GM10847 (cell line): ENCODE data around the gene TBCEL.

Experiments used
- POLR2A ChIP-seq: IDR thresholded peaks from 2 replicates; pipeline ENCODE4 v1.6.1; 2011; ENCODE audit not compliant: insufficient read length; ENCODE audit errors: extremely low read depth

Gene TBCEL

GRCh38 chr11:121041072-121041471, 17.2 kb downstream of the TBCEL start:
- no peak for TF ChIP-seq POLR2A

GRCh38 chr11:121042296-121042695, 18.4 kb downstream of the TBCEL start:
- TF ChIP-seq POLR2A, result no peak

- TF ChIP-seq POLR2A, result no peak
Measured at GRCh38 chr11:121047926-121048325, 24.0 kb downstream of the TBCEL start.

GRCh38 chr11:121048464-121049233, 24.7 kb downstream of the TBCEL start:
- no peak for TF ChIP-seq POLR2A

- no peak for TF ChIP-seq POLR2A
Measured at GRCh38 chr11:121053244-121053643, 29.3 kb downstream of the TBCEL start.

- TF ChIP-seq POLR2A, result no peak
Measured at GRCh38 chr11:121054266-121054665, 30.4 kb downstream of the TBCEL start.

GRCh38 chr11:121055076-121055475, 31.2 kb downstream of the TBCEL start:
- TF ChIP-seq POLR2A, result no peak

- no peak for TF ChIP-seq POLR2A
Measured at GRCh38 chr11:121057922-121058321, 34.0 kb downstream of the TBCEL start.

GRCh38 chr11:121058941-121059340, 35.0 kb downstream of the TBCEL start:
- no peak for TF ChIP-seq POLR2A

- no peak for TF ChIP-seq POLR2A
Measured at GRCh38 chr11:121059605-121060004, 35.7 kb downstream of the TBCEL start.

GRCh38 chr11:121063728-121064127, 39.8 kb downstream of the TBCEL start:
- no peak for TF ChIP-seq POLR2A

- no peak for TF ChIP-seq POLR2A
Measured at GRCh38 chr11:121066623-121067022, 42.7 kb downstream of the TBCEL start.

- no peak for TF ChIP-seq POLR2A
Measured at GRCh38 chr11:121067026-121067425, 43.1 kb downstream of the TBCEL start.

- no peak for TF ChIP-seq POLR2A
Measured at GRCh38 chr11:121067453-121067852, 43.6 kb downstream of the TBCEL start.

GRCh38 chr11:121067962-121068647, 44.2 kb downstream of the TBCEL start:
- TF ChIP-seq POLR2A, result no peak

- no peak for TF ChIP-seq POLR2A
Measured at GRCh38 chr11:121068787-121069186, 44.9 kb downstream of the TBCEL start.
